H1 (cell line): Measurements from ENCODE around the gene C11orf71. TPM values are rescaled to one million over a fixed set of nuclear protein-coding genes. Genes with fewer than 3 reads are reported as not detected.

Experiments used
- CBX8 ChIP-seq: fragments of 300-800, 300-1000 bp; sonication (generic); IDR thresholded peaks from 2 replicates; pipeline ENCODE4 v1.7.1; 2016; ENCODE audit warnings: low read depth, low read length, borderline replicate concordance
- EP300 ChIP-seq, 2 experiments: IDR thresholded peaks; 1 replicate in 1 of 2; 2 replicates in 1 of 2; pipeline ENCODE4 v1.6.1; 2011 to 2012; ENCODE audit warnings: low read depth in 2 of 2, low read length in 2 of 2, mild to moderate bottlenecking in 2 of 2, borderline replicate concordance in 1 of 2, inconsistent platforms in 1 of 2, moderate library complexity in 1 of 2
- NRF1 ChIP-seq: IDR thresholded peaks from 2 replicates; pipeline ENCODE4 v1.6.1; 2011; ENCODE audit warnings: mild to moderate bottlenecking, low read depth, low read length, improper control_type of control experiment
- POLR2A ChIP-seq, 2 experiments: IDR thresholded peaks; 1 replicate in 1 of 2; 2 replicates in 1 of 2; pipeline ENCODE4 v1.6.1; 2011; ENCODE audit warnings: low read depth in 2 of 2, low read length in 2 of 2, mild to moderate bottlenecking in 2 of 2; ENCODE audit errors: control extremely low read depth in 1 of 2
- SAP30 ChIP-seq: fragments of 300-600 bp; sonication (generic); IDR thresholded peaks from 2 replicates; pipeline ENCODE4 v1.7.1; 2012; ENCODE audit warnings: low read length, moderate library complexity, mild to moderate bottlenecking, inconsistent platforms; ENCODE audit not compliant: insufficient read depth, insufficient replicate concordance
- SIRT6 ChIP-seq: IDR thresholded peaks from one replicate; pipeline ENCODE4 v1.7.1; 2012; ENCODE audit warnings: low read length, inconsistent platforms
- TAF1 ChIP-seq: IDR thresholded peaks from 2 replicates; pipeline ENCODE4 v1.6.1; 2011; ENCODE audit warnings: mild to moderate bottlenecking, low read depth, low read length
- polyA plus RNA-seq, 7 experiments: library from polyadenylated mRNA; depleted of rRNA in 3 of 7; stranded (reverse) in 5 of 7; unstranded in 2 of 7; fragments of >200 nt in 5 of 7; fragments of 200-250 nt in 2 of 7; gene quantifications; 1 replicate in 5 of 7; 2 replicates in 1 of 7; 4 replicates in 1 of 7; pipeline versions ENCODE4 v1.2.1 to v1.2.3, GENCODE V29; 2011 to 2013; ENCODE audit warnings: missing spikeins in 2 of 7, mixed read lengths in 2 of 7
- total RNA-seq: library from RNA; stranded (reverse); fragmentation: NEBNext Ultra II Directional; extraction: Animal tissue kit (Norgen Biotek cat#: 25700); gene quantifications from 2 replicates; pipeline ENCODE4 v1.2.1, GENCODE V29; 2021
- TF ChIP-seq, protein P1 (sequence below): IDR thresholded peaks from 2 replicates; pipeline ENCODE4 v1.6.1; 2012; ENCODE audit warnings: low read length, inconsistent platforms
- TF ChIP-seq, protein P2 (sequence below): IDR thresholded peaks from 2 replicates; pipeline ENCODE4 v1.6.1; 2011; ENCODE audit warnings: low read length, improper control_type of control experiment

Gene C11orf71
- total and polyA plus RNA-seq, 2 of the 8 experiments (the other 6 are each of a cell fraction or from before 2014, with no cell fraction given): 5.4 to 8.7 TPM

DNA sequence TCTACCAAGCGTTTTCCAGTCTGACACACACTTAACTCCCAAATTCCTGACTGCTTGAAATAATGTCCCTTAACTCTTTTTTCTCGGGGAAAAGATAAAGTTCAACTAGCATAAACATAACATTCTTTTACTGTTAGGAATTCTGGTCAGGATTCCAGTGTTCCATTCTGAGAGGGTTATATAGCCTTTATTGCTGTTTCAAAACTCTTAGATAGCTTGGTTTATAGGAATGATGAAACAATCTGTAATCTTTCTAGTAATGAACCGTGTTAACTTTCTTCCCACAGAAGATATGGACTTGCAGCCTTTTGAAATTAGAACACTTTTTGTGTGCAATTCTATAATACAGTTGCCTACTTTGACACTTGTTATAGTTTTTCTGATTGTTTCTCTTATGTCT lies 47.6 kb upstream of the C11orf71 start (continued):
- TF ChIP-seq, protein P1, sequence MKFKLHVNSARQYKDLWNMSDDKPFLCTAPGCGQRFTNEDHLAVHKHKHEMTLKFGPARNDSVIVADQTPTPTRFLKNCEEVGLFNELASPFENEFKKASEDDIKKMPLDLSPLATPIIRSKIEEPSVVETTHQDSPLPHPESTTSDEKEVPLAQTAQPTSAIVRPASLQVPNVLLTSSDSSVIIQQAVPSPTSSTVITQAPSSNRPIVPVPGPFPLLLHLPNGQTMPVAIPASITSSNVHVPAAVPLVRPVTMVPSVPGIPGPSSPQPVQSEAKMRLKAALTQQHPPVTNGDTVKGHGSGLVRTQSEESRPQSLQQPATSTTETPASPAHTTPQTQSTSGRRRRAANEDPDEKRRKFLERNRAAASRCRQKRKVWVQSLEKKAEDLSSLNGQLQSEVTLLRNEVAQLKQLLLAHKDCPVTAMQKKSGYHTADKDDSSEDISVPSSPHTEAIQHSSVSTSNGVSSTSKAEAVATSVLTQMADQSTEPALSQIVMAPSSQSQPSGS: no peak
- no peak for TF ChIP-seq POLR2A (IDR thresholded peaks at IDR 0.05; ENCODE audit: control extremely low read depth in 1 of 2, low read depth in 2 of 2, low read length in 2 of 2)
- no peak for TF ChIP-seq SIRT6
- no peak for TF ChIP-seq SAP30
- no peak for TF ChIP-seq NRF1
- TF ChIP-seq CBX8: no peak
- TF ChIP-seq EP300 (IDR thresholded peaks at IDR 0.05; ENCODE audit: borderline replicate concordance in 1 of 2, low read depth in 2 of 2, low read length in 2 of 2): no peak
- TF ChIP-seq, protein P2, sequence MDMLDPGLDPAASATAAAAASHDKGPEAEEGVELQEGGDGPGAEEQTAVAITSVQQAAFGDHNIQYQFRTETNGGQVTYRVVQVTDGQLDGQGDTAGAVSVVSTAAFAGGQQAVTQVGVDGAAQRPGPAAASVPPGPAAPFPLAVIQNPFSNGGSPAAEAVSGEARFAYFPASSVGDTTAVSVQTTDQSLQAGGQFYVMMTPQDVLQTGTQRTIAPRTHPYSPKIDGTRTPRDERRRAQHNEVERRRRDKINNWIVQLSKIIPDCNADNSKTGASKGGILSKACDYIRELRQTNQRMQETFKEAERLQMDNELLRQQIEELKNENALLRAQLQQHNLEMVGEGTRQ: no peak
- no peak for TF ChIP-seq TAF1
